K562 treated with DMSO at 1 percent for 48 hours (cell line): ENCODE data around the gene PPT2. TPM values are rescaled to one million over a fixed set of nuclear protein-coding genes. Genes with fewer than 3 reads are reported as not detected.

Experiments
- total RNA-seq: library from RNA; unstranded; fragments of 300-600 nt; gene quantifications from 2 replicates; pipeline ENCODE4 v1.2.3, GENCODE V29; 2022; ENCODE audit warnings: low replicate concordance; ENCODE audit errors: extremely low read depth

Gene PPT2
- not detected in 2 replicates for total RNA-seq

GRCh38 chr6:32153564-32154513, at the start of gene PPT2:
TSS of gene PPT2 (plus strand) at chr6:32154141. CDS start at chr6:32154595, 454 bp downstream.

GRCh38 chr6:32109114-32109764, 44.7 kb upstream of the PPT2 start, which contains the start of gene TNXB:
TSS of gene TNXB (minus strand) at chr6:32109338. CDS start at chr6:32098198, 11,140 bp downstream.

DNA sequence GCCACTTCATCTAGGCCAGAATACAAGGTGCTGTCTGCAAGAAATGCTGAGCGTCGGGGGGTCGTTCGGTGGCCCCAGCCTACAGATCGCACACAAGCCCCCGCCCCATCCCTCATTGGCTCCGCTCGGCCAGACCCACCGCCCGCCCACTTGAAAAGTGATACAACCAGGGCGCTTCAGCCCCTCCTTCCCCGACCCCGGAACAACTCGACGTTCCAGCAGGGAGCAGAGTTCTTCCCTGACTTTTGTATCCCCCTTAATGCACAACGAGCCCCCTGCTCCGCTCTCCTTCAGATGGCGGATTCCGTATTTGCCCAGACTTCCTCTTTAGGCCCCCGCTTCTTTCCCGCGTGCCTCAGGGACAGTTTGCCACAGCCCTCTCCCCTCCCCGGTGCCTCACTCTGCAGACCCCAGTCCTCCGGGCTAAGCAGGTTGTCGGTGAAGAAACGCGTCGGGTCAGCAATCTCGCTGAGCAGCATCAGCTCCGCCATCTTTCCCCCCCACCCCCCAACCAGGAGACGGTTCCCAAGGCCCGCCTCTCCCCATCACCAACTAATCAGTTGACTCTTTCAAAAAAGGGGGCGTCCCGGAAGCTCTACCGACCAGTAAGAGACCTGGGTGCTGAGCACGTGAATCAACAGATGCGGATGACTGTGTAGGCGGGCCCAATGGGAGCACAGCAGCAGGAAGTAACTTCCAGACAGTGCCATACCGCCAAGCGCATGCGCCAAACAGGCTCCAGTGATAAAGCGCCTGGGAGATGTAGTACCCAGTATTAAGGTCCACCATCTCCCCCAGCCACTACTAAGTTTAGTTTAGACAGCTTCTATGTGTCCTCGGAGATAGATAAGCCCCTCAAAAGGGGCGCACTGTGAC, 26.0 kb upstream of the PPT2 start, which contains the start of gene ATF6B:
TSS of gene ATF6B (minus strand) at position 530 of the 876 bp plus-strand sequence. CDS start at position 491, 39 bp downstream.

GRCh38 chr6:32151863-32152768, 1.8 kb upstream of the PPT2 start, which contains the start of gene PRRT1:
TSS of gene PRRT1 (minus strand) at chr6:32151939. CDS start at chr6:32151827, 112 bp downstream.

DNA sequence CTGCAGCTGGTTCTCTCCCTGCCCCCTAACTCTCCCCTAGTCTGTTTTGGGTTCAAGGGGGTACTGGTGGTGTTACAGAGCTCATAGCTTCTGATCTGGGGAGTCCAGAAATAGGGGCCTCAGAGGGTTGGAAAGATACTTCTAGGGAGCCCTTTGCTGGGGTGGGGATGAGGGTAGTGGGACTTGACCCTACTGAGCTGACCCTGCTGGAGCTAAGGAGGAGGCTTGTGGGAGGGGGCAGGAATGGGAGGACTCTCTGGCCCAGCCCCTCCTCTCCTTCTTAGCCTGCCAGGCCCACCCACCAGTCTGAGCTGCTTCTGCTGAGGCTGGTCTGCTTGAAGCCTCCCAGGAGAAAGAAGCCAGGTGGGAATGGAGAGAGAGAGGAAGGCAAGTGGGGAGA, 10.4 kb downstream of the PPT2 start, which contains the start of gene EGFL8:
TSS of gene EGFL8 (plus strand) at position 301 of the 400 bp plus-strand sequence. CDS start 1,571 bp downstream, outside the sequence.

DNA sequence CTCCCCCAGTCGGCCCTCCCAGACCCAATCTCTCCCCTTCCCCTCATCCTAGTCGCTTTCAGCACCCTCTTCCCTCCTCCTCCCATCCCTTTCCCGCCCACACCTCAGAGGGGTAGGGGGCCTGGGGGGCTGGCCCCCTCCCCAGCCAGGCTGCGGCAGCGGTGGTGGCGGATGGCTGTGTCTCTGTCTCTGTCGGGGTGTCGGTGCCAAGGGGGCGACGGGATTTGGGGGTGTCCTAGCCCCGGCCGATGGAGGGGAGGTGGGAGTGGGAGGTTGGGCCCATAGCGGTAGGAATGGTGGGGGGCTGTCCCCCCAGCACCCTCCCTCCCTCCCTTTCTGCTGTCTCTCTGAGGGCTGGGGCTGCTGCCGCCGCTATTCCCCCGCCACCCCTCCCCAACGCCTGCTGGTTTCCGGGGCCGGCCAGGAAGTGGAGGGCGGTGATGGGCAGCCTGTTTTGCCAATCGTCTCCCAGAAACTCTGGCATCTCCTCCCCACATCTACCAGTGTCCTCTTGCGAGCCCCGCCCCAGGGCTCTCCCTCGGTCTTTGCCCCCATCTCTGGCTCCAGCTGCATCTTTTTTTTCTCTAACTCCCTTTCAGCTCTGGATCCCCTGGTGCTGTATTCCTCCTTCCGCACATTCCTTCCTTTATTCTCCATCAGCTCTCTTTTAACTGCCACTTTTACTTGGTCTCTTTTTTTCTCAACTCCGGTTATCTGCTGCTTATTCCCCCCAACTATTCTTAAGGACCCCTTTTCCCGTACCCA, 22.0 kb downstream of the PPT2 start, which contains the start of gene AGPAT1:
TSS of gene AGPAT1 (minus strand) at position 374 of the 765 bp plus-strand sequence. CDS start 4,588 bp downstream, outside the sequence.

DNA sequence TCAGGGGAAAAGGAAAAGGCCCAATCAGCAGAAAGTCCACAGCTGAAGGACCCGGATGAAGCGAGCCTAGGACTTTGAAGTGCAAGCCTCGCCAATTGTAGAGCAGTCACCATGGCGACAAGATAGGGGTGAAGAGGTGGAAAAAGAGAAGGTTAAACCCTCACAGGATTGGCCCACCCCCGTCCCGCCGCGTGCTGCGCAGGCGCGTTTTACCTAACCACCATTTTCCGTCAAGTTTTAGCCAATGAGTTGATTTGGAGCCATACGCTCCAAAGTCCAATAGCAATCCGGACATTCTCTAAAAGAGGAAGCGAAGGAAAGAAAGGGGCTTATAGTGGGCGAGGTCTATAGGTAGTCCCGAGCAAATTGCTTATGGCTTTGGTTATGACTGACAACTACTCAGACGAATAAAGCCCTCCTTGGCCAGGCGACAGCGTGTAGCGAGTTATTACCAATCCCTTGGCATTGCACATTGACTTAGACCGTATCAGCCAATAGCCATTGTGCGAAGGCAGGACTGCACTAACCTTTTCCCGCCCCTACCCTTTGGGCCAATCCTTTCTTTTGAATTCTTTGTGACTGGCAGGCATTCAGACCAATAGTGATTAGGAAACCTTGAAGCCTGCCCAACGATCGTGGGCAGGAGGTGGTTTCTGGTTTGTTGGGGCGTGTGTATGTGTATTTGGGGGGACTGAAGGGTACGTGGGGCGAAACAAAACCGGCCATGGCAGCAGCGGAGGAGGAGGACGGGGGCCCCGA, 24.0 kb downstream of the PPT2 start, which contains the start of gene RNF5:
TSS of gene RNF5 (plus strand) at position 618 of the 759 bp plus-strand sequence. CDS start at position 725, 107 bp downstream.

GRCh38 chr6:32184084-32184640, 30.2 kb downstream of the PPT2 start, which contains the start of gene AGER:
TSS of gene AGER (minus strand) at chr6:32184253. CDS start at chr6:32184222, 31 bp downstream.

DNA sequence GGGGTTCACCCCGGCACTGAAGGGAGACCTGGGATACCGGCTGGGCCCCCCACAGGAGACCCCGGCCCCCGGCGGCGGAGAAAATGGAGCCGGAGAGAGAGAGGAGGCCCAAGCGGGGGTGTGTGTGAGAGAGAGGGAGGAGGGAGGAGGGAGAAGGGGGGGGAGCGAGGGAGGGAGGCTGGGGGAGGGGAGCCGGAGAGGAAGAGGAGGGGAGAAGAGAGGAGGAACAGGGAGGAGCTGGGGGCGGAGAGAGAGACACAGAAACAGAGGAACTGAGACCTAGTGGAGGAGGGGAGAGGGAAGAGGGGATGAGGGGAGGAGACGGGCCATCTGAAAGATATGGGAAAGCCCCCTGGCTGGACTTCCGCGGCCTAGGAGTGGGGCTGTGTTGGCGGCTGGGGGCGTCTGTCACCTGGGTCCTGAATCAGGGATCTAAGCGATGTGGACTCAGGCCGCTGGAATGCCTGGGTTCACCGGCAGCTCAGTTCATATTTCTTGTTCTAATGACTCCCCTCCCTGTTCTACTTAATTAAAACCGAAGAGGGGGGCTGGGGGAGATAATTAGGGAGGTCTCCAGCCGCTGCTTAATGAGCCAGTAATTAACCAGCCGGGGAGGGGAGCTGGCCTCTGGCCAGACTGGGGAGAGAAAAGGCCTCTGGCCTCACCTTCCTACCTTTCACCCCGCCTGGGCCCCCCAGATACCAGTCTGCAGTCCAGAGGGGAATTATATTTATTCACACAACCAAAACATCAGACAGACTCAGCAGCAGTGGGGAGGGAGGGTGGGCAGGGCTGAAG, 36.3 kb downstream of the PPT2 start, which contains the start of gene PBX2:
TSS of gene PBX2 (minus strand) at position 149 of the 798 bp plus-strand sequence. CDS start 287 bp downstream, outside the sequence.

DNA sequence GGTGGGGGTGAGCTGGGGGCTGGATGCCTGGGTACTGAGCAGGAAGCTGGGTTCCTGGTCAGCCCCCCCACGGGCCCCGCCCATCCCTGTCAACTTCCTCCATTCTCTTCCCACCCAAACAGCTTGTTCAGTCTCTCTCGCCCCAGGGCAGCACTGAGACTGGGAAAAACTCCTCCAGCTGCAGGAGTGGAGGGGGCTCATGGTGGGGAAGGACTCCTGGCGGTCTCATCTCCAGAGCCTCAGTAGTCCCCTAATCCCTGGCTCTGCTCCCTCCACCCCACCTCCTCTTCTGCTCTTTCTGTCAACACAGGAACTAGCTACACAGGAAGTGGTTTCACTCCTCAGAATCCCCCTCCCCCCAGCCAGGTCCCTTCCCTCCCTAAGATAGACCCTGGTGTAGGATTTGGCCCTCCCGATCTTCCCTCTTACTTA, 38.7 kb downstream of the PPT2 start, which contains the start of gene GPSM3:
TSS of gene GPSM3 (minus strand) at position 36 of the 432 bp plus-strand sequence. CDS start 130 bp downstream, outside the sequence.

Other genes with a start within 250 kb of the PPT2 start
- gene C2, start 226.4 kb upstream of the PPT2 start, total RNA-seq: not detected in 2 replicates
- not detected in 2 replicates for gene CFB, start 208.0 kb upstream of the PPT2 start, total RNA-seq
- gene NELFE, start 195.2 kb upstream of the PPT2 start, total RNA-seq: not detected in 2 replicates
- gene SKIC2, start 195.0 kb upstream of the PPT2 start, total RNA-seq: not detected in 2 replicates
- 217 TPM in 1 of 2 replicates, not detected in the other for gene DXO, start 182.0 kb upstream of the PPT2 start, total RNA-seq
- not detected in 2 replicates for gene C4A, start 172.1 kb upstream of the PPT2 start, total RNA-seq
- gene C4B, start 139.3 kb upstream of the PPT2 start, total RNA-seq: not detected in 2 replicates
- not detected in 2 replicates for gene CYP21A2, start 115.7 kb upstream of the PPT2 start, total RNA-seq
- not detected in 2 replicates for gene TNXB, start 44.8 kb upstream of the PPT2 start, total RNA-seq
- gene ATF6B, start 25.9 kb upstream of the PPT2 start, total RNA-seq: not detected in 2 replicates
- not detected in 2 replicates for gene FKBPL, start 23.9 kb upstream of the PPT2 start, total RNA-seq
- gene PRRT1, start 2.2 kb upstream of the PPT2 start, total RNA-seq: not detected in 2 replicates
- not detected in 2 replicates for gene EGFL8, start 10.5 kb downstream of the PPT2 start, total RNA-seq
- gene AGPAT1, start 21.9 kb downstream of the PPT2 start, total RNA-seq: not detected in 2 replicates
- gene RNF5, start 24.3 kb downstream of the PPT2 start, total RNA-seq: not detected in 2 replicates
- not detected in 2 replicates for gene AGER, start 30.1 kb downstream of the PPT2 start, total RNA-seq
- gene PBX2, start 36.1 kb downstream of the PPT2 start, total RNA-seq: not detected in 2 replicates
- gene GPSM3, start 38.5 kb downstream of the PPT2 start, total RNA-seq: not detected in 2 replicates
- not detected in 2 replicates for gene NOTCH4, start 69.9 kb downstream of the PPT2 start, total RNA-seq
- gene TSBP1, start 217.8 kb downstream of the PPT2 start, total RNA-seq: not detected in 2 replicates